Measurements from ENCODE around the gene CREBL2.

The CREBL2 gene

GRCh38 chr12:12681061-12681765 is 69.5 kb downstream of the CREBL2 start:
- DNase-seq: no peak

DNA sequence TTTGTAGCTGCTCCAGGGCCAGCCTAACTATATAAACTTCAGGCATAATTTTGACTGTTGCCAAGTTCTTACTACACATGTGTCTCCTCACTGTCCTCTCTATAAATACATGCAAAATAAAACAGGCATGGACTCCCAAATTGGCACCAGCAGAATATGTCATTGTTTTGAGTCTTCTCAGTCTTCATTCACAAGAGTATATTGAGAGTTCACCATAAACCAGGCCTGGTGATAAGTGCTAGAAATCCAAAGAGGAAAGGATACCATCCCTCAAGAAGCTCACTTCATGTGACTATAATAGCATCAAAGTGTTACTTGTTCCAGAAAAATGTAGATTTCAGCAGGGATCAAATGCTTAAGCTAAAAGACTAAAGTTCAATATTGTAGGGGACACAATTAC is 70.6 kb downstream of the CREBL2 start:
- no peak for DNase-seq

GRCh38 chr12:12683136-12683697 is 71.5 kb downstream of the CREBL2 start:
- no peak for DNase-seq

DNA sequence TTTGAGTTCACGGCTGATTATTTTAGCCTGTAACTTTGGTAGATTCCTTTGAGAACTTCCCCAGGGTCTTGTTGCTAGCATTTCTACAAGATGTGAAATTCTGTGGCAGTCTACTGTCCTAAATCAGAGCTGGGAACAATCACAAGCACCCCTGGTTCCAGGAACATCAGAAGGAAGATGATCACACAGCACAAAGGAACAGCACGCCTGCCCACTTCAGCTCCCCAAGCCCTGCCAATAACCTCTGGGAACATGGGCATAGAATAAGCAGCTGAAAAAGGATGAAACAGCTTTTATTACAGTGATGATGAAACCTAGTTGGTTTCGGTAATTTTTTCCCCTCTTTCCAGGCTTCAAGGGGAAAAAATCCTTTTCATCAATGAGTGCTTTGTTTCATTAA is 72.0 kb downstream of the CREBL2 start:
- DNase-seq: no peak

- no peak for DNase-seq
These were observed 72.9 kb downstream of the CREBL2 start for GRCh38 chr12:12684375-12685106.

DNA sequence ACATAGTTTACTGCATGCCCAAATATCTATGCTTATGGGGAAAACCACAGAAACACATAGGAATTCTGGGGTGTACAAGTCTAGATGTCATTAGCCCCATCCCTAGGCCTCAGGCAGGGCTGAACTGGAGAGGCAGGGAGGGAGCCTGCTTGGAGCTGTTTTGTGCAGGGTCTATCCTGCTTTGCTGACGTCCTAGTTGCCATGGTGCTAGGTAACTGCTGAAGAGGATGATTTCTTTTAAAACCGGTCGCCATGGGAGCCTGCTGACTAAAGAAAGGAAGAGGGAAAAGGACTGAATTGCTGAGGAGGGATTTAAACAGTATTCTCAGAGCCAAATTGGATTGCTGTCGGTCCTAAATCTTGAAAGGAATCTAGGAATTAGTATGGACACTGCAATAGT is 73.6 kb downstream of the CREBL2 start:
- no peak for DNase-seq

DNA sequence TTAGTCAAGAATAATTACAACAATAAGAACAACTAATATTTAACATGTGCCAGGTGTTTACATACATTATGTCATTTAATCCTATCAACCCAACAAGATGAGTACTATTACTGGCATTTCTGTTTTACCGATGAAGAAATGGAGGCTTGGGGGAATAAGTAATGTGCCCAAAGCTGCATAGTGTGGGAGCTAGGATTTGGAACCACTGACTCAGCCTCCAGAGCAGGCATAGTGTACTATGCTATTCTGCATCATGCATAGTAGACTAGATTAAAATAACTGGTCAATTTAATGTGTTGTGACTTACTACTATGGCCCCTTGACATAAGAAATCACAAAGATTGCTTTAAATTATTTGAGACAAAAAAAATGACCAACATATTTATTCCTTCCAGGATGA is 74.8 kb downstream of the CREBL2 start:
- DNase-seq: no peak

DNA sequence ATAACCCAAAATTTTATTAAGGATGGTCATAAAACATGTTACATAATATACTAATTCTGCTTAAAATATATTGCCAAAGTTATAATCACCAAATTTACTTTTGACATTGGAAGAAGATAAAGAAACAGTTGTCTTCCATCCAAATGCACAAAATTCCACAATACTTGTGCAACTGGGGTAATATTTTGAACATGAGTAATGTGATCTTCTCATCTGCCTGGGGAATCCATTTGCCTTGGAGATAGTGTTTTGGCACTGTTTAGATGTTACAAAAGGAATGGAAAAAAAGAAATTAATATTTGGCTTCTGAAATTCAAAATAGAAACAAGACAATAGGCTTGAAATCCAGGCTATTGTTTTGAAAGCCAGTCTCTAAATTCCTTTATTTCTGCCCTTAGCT is 75.2 kb downstream of the CREBL2 start:
- no peak for DNase-seq

DNA sequence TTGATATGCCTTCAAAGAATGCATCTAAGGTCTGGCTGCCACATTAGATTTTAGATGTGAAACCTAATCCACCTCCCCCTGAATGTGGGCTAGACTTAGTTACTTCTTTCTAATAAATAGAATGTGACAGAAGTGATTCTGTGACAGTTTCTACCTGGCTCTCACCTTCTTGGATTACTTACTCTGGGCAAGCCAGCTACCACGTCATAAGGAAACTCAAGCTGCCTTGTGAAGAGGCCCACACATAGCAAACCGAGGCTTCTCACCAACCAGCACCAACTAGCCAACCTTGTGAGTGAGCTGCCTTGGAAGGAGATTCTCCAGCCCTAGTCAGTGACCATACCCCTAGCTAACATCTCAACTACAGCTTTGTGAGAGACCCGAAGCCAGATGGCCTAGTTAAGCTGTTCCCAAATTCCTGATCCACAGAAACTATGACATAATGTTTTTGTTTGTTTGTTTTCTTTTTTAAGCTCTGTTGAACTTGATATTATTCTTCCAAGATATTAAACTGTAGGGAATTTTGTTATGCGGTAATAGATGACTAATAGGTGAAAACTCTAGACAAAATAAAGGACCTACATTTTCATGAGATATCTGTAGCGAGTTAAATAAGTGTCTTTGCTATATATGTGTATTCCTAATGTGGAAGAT is 78.1 kb downstream of the CREBL2 start:
- DNase-seq: no peak

GRCh38 chr12:12691549-12691948 is 79.9 kb downstream of the CREBL2 start:
- no peak for DNase-seq

DNA sequence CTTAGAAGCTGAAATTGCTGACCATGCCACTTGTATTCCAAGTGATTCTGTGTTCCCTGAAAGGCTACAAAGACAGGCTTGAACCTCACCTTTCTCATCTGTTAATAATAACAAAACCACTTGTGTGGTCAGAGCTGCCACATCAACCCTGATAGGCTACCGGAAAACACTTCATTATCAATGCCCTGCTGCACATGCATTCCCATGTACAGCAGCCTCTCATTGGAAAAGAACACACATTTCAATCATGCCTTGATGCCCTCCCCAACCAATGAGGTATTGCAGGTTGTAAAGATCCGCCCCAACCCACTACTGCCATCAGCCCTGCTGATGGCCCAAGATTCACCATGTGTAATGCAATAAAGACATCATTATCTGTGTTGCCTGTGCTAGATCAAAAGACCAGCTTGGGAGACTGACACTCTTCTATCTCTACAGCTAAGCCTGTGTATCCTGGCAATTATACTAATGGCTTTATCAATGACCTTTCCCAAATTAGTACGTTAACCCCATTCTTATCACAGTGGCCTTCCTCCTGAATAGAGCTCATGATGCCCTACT is 81.5 kb downstream of the CREBL2 start:
- no peak for DNase-seq

All from effector CD8-positive, alpha-beta T cell (primary cell).